UCSD-AML1 (cell line): Measurements from ENCODE around the gene MYO18A.

Experiments used
- DNase-seq: peaks from one replicate; lab custom pipeline; 2025; ENCODE audit not compliant: unreplicated experiment; lab: John Stamatoyannopoulos, UW

Gene MYO18A

DNA sequence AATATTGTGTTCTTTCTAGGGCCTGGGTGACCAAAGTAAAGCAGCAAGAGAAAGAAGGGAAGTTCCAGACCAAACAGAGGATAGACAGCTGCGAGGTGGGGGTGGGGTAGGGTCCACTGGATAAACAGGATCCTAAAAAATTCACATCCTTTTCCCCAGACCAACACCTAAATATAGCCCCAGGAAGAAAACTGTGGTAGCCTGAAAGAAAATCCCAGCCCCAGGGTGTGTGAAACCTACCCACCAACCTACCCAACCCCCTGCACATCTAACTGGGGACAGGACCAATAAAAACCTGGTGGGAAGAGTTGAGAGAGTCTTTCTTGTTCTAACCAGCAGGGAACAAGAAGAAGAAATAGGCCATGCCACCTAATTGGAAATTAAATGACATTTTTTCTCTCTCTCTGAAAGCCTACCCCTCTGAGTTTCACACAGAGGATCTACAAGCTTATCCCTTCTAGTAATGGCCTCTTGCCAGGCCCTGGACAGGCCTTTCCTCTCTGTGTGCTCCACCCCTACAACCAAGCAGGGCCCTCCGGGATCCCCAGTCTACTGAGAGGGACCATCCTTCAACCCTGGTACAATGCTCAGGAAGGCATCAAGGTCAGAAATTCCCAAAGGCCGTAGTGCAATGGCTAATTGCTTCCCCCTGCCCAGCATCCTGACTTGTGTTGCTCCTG lies 12.0 kb downstream of the MYO18A start:
- peak; percentile 19 for DNase-seq

DNA sequence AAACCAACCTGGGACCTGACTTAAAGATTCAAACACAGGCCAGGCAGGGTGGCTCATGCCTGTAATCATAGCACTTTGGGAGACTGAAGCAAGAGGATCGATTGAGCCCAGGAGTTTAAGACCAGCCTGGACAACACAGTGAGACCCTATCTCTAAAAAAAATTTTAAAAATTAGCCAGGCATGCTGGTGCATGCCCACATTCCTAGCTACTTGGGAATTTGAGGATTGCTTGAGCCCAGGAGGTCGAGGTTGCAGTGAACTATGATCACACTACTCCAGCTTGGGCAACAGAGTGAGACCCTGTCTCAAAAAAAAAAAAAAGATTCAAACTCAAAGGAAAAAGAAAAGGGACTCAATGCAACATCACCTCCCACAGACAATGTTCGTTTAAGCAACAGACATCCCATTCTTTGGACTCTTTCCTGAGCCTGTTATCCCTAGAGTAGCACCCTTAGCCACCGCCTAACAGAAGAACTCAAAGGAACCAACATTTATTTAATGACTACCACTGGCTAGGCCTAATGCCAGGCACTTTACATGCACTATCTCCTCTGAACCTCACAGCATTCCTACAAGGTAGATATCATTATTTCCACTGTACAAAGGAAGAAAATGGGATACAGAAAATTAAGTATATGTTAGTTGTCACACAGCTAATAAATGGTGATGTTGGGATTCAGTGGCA lies 12.7 kb downstream of the MYO18A start:
- DNase-seq = no peak

DNA sequence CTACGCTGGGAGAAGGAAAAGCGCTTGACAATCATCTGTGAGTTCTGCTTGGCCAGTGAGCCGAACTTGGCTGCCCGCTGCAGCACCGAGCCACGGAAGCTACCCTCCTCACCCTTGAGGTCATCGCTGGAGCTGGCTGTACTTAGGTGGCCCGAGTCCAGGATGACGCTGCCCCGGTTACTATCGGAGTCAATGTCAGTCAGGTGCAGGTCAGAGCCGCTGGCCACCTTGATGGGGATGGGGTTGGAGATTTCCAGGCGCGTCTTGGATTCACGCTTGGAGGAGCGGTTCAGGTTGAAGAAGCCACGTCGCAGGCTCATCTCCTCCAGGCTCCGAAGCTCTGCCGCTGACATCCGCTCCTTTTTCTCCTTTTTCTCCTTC lies 13.7 kb downstream of the MYO18A start:
- DNase-seq = no peak

DNA sequence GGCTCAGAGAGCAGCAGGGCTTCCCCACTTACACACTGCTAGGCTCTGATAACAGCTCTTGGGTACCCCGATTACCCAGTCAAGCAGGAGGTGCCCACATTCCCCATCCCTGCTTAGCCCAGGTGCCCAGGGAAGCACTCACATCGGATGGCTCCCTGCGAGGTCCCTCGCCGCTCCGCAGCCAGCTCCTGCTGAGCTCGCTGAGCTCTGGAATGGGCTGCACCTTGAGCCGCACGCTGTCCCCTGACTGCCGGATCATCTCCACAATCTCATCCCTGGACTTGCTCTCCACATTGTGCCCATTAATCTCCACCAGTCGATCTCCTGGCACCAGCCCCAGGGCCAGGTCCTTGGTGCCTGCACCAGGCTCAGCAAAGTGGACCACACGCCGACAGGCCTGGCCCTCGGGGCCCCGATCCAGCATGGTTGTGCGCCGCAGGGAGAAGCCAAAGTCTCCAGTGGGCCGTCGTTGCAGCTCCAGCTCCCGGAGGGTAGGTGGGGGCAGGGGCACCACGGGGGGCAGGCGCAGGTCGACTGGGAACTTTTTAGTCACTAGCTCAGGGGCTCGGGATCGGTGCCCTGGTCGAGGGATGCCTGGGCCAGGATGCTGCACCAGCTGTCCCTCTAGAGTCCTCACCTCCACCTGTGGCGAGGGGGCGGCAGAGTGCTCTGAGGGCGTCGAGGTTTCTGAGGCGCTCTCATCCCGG lies 14.2 kb downstream of the MYO18A start:
- no peak for DNase-seq

DNA sequence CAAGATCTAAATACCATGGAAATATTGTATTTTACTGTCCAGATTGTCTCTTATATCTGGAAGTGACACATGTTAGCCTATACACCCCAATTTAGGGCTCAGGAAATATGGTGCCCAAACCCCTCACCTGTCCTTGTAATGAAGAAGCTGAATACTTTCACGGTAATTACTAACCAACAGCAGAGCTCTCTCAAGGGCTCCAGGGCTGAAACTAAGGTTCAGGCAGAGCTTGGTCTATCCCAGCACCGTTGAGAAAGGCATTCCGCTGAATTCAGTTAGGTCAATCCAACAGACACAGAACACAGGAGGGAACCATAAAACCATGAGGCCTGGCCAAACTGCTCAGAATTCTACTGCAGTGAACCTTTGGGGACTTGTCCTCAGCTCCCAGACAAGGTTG lies 14.9 kb downstream of the MYO18A start:
- no peak for DNase-seq

DNA sequence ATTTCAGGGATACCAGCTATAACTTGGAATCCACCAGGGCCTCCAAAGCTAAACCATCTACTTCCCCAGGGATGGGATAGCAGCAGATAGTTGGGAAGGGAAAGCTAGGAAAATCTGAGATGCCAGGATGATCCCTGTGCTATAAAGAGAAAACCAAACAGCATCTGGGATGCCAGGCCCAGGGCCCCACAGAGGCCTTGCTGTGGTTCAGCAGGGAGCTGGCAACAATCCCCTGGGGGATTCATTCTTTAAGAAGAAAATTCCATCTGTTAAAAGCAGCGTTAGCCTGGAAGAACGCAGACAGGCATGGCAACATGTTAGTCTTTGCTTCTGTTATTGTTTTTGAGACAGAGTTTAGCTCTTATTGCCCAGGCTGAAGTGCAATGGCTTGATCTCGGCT lies 16.6 kb downstream of the MYO18A start:
- DNase-seq = no peak

DNA sequence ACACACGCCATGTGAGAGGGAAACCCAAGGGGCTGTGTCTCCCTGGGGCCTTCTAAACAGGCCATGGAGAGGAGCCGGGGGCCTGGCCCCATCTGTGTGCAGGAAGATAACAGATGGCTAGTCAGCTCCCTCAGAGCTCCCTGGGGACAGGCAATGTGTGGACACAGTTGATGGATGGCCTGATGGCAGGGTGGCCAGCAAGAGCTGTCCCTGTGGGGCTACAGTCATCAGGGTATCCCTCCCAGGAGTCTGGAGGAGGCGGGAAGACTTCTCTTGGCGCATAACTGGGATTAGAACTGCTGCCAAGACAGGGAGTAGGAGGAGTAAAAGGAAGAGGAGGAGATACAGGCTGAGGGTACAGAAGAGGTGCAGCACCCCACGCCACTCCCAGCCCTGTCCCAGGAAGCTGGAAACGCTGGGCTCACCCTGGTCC lies 17.3 kb downstream of the MYO18A start:
- no peak for DNase-seq

DNA sequence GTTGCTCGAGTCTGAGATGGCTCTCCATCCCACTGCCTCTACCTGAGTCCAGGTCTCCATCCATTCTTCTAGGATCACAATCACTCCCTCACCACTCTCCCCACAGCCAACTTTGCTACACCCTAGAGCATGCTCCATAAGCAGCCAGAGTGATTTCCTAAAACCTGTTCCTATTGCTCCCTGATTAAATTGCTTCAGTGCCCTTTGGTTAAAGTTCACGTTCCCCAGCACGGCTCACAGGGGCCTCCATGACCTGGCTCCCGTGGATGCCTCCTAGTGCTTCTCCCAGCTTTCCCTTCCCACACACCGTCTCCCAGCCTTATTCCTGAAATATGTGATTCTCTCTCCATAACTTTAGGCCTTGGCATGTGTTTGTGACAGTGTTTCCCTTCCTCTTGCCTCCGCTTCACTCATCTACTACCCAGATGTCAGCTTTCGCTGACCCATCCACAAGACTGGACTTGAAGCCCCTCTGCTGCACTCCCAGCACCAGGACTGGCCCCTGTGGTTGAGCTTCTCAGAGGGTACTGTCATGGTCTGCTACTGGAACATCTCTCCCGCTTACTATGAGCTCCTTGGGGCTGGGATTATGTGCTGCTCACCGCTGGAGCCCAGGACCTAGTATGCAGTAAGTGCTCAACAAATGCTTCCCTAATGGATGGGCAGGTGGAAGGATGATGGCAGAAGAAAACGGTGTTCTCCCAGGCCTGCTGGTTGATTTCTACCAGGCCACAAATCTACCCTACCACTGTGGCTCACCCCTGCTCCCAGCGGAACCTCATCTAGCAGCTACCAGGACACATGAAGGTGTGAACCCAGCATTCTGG lies 17.9 kb downstream of the MYO18A start:
- DNase-seq = no peak

DNA sequence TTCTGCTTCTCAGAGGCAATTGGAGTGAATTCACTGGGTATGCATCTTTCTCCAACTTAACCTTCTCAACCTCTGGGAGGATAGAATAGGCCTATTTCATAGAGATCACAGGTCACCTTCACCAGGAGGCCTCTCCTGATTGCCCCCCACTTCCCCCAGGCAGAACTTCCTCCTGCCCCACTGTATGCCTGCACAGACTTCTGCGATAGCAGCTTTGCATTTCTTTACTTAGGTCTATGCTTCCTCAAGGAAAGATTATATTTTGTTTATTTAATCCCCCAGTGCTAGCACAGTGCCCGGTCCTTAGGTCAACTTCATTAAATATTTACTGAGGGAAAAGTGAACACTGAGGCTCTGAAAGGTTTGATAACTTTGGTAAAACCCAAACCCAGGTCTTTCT lies 19.9 kb downstream of the MYO18A start:
- DNase-seq = no peak

DNA sequence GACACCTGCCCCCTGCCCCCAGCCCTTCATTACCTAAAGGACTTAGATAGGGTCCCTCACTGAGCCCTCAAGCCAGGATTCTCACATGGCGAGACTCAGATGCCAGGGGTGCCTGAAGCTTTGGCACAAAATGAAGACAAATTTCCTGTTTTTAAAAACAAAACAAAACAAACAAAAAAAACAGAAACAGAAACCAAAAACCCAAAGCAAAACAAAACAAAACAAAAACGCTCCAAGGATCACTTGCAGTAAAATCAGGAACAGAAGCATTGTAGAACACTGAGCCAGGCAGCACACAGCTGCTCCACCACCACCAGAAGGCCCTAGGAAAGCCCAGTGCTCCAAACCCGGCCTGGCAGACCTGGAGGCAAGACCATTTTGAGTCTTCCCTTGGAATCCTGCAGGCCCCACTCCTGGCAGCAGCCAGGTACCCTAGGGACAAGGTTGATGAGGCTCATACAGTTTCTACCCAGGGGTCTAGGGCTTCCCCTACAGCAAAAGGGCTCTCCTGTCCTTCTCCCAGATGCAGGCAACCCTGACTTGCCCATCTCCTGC lies 20.8 kb downstream of the MYO18A start:
- no peak for DNase-seq

DNA sequence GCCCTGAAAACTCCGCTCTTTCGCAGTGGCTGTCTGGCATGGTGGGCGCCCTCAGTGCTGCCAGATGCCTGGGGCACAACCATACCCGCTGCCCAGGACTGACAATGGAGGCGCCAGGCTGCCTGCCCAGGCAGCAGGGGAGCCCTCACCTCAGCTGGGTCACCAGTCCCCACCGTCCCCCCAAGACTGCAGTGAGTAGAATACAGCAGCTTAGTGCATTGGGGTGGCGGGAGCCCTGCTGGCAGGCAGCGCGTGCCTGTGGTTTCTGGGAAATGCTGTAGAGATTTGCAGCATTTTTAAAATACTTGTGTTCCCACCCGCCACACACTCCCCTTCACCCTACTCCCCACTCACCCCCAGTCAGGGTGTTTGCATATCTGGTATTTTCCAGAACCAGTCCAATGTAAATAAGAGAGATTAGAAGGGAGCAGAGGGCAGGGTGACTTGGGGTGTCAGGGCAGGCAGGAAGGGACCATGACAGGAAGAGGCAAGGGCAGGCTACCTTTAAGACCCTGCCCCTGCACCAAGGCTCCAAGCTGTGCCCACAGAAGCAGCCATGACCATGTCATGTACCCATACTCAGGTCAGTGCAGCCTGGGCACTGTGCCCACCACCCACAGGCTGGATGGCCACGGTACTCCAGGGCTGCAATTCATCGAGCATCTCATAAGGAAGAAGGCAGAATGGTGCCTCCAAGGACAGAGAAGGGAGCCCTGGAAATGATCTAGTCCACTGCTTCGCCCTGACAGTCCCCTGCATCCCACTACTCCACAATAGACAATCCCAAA lies 21.5 kb downstream of the MYO18A start:
- no peak for DNase-seq

DNA sequence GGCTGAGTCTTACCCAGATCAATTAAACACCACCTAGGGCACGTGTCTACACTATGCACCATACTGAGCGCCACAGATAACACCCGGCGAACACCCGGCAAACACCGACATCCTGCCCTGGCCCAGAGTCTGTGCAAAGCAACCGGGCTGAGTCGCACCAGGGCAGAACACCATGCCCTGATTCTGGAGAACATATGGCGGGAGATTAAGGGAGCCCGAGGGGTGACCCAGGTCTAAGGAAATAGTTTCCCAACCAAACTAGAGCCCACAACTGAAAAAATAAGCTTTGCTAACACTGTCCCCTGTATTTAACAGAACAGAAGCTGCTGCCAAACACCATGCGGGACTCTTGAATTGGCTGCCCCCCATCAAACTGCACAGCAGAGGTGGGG lies 22.1 kb downstream of the MYO18A start:
- no peak for DNase-seq

DNA sequence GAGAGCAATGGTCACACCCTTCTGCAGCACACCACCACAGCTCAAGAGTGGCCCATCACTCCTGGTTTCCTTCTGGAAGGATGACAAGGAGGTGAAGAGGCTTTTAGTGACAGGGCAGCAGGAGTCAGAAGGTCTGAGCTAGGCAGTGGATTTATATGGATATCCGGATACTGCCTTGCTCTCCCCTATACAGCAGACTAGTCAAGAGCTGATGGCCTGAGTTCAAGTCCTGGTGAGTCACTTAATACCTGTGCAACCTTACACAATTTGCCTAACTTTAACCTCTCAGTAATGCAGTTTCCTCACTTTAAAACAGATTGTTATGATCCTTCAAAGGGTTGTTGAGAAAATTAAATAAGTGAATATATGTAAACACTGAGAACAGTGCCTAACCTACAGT lies 22.9 kb downstream of the MYO18A start:
- DNase-seq = no peak

DNA sequence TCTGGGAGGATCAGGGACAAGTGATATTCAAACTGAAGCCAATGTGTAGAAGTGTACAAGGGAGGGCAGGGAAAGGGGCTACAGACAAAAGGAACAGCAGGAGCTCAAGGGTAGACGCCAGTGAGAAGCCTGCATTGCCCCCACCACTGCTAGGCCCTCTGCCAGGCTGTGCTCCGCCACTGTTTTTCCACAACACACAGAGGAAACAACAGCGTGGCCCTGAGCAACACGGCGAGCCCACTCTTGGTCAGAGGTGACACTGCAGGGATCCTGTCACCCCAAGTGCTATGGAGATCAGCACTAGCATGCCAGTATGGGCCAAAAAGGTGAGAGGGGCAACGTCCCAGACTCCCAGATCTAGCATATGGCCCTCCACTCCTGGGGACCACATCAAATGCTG lies 23.4 kb downstream of the MYO18A start:
- no peak for DNase-seq

DNA sequence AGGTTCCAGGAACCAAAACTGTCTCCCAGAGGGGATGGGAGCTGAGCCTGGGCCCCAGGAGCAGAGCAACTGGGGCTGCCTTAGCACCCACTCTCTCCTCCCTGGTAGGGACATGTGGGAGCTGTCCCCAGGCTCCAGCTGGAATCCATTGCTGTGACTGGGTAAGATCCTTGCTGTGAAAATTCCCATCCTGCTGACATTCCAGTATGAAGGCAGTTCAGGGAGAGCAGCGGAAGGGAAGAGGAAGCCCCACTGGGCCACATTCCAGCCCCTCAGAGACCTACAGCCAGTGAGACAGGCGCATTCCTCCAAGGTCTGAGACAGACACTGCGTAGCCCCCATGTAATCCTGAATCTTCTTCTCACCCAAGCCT lies 24.2 kb downstream of the MYO18A start:
- no peak for DNase-seq

DNA sequence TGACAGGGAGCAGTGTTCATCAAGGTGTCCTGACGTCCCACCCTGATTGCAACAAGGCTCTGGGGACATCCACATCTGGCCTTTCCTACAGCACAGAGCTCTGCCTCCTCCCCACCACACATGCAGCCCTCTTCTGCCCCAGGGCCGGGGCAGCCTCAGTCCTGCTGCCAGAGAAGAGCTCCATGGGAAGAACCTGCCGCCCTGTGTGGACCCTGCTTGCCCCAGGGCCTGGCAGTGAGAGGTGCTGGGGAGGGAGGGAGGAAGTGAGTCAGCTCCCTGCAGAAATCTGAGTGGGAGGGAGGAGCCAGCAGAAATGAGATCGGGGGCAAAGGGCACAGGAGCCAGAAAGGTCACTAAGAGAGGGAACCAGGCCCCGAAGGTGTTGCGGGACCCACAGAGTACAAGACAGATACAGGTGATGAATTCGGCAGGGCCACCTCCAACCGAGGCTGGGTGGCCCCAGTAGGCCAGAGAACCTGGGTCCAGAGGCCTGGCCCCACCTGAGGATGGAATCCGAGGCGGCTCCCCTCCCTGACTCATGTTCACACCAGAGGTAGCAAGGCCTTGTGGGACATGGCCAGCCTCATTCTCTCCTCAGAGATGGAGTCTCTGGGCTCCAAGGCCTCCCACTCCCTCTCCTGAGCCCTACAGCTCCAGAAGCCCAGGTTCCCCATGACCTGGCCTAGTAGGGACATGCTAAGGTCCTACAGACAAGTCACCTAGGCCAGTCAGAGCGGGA lies 24.8 kb downstream of the MYO18A start:
- peak; percentile 33 for DNase-seq

DNA sequence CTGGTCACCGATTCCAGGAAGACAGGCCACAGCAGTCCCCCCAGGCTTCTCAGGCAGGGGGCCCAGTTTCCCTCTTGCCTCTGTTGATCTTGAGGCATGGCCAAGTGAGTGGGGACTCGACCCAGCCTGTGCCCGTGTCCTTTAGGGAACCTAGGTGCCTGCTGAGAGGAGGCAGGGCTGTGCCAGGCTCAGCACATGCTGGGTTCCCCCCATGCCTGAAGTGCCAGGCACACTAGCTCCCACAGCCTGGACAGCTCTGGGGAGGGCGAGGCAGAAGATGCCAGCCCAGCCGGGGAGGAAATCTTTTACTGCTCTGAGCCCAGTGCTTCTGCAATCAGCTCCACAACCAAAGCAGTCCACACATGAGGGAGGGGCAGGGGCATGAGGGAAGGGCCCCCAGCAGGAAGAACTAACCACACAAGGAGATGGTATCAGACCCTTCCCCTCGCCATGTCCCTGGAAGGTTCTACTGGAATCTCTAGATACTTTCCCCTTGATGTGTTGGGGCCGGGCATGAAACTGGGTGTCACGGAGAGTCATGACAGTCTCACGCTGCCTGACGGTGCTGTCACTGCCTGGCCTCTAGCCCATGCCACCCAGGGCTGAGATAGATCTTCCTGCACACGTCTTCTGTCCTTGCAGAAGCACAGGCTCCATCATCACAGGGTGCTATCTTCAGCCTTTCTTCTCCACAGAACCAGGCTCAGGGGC lies 25.5 kb downstream of the MYO18A start:
- peak; percentile 33 for DNase-seq

DNA sequence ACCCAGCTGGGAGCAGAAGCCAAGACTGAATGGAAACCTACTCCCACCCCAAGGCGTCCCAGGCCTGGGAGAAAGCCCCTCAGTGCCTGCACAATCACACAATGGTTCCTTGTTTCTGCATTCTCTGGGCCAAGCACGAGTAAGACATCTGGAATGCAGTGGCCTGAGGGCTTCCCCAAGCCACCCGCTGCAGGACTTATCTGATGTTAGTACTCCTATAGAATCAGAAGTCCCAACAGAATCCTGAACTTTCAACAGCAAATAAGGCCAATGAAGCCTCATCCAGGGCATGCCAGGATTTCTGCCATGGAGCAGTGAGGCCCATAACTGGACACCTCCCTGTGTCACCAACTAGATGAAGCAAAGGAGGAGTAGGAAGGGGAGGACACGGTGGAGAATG lies 28.6 kb downstream of the MYO18A start:
- no peak for DNase-seq

DNA sequence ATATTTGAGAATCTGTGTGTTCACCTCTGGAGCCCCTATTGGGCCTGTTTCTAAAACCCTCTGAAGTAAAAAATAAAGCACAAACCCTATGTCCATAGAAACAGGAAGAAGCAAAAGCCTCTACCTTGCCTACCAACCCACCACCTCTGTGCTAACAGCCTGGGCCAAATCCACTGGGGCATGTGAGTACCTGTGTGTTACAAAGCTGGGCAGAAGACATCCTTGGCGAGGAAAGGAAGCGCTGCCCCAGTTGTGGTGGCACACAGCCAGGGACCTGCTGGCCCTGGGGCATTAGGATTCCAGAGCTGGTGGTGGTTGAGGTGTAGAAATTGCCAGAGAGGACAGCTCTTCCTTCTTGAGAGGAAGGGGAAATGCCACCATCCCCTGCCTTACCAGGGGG lies 30.0 kb downstream of the MYO18A start:
- no peak for DNase-seq
